H1 (cell line): ENCODE results near the gene TUBA4B. TPM values are rescaled to one million over a fixed set of nuclear protein-coding genes. Genes with fewer than 3 reads are reported as not detected.

Experiments
- ASH2L ChIP-seq: fragments of 200-600, 300-600 bp; sonication (generic); IDR thresholded peaks from one replicate; pipeline ENCODE4 v1.7.1; 2017; ENCODE audit warnings: low read length
- ATF3 ChIP-seq: IDR thresholded peaks from 2 replicates; pipeline ENCODE4 v1.6.1; 2011; ENCODE audit warnings: low read depth, mild to moderate bottlenecking, low read length; ENCODE audit not compliant: insufficient read depth
- BACH1 ChIP-seq: IDR thresholded peaks from 2 replicates; pipeline ENCODE4 v1.6.1; 2012; ENCODE audit warnings: low read length, improper control_type of control experiment
- BCL11A ChIP-seq, 2 experiments: IDR thresholded peaks; one replicate each; pipeline ENCODE4 v1.6.1; 2011; ENCODE audit warnings: low read depth in 2 of 2, low read length in 2 of 2, mild to moderate bottlenecking in 2 of 2
- CTBP2 ChIP-seq: IDR thresholded peaks from 2 replicates; pipeline ENCODE4 v1.7.0; 2011; ENCODE audit warnings: borderline replicate concordance, mild to moderate bottlenecking, moderate library complexity, mixed read lengths, low read length; ENCODE audit not compliant: insufficient read depth, insufficient read length
- FOSL1 ChIP-seq: IDR thresholded peaks from 2 replicates; pipeline ENCODE4 v1.6.1; 2011; ENCODE audit warnings: mild to moderate bottlenecking, low read depth, low read length, moderate library complexity; ENCODE audit not compliant: insufficient read depth
- GTF2F1 ChIP-seq: IDR thresholded peaks from 2 replicates; pipeline ENCODE4 v1.6.1; 2012; ENCODE audit warnings: low read depth, low read length, improper control_type of control experiment, borderline replicate concordance
- HDAC6 ChIP-seq: IDR thresholded peaks from one replicate; pipeline ENCODE4 v1.7.1; 2012; ENCODE audit warnings: low read depth, mild to moderate bottlenecking, inconsistent platforms, low read length, moderate library complexity
- KDM1A ChIP-seq: fragments of 200-600, 300-600 bp; sonication (generic); IDR thresholded peaks from 2 replicates; pipeline ENCODE4 v1.7.1; 2016; ENCODE audit warnings: mild to moderate bottlenecking, low read length, borderline replicate concordance
- POLR2A ChIP-seq, 2 experiments: IDR thresholded peaks; 1 replicate in 1 of 2; 2 replicates in 1 of 2; pipeline ENCODE4 v1.6.1; 2011; ENCODE audit warnings: low read depth in 2 of 2, low read length in 2 of 2, mild to moderate bottlenecking in 2 of 2; ENCODE audit errors: control extremely low read depth in 1 of 2
- SAP30 ChIP-seq: fragments of 300-600 bp; sonication (generic); IDR thresholded peaks from 2 replicates; pipeline ENCODE4 v1.7.1; 2012; ENCODE audit warnings: low read length, moderate library complexity, mild to moderate bottlenecking, inconsistent platforms; ENCODE audit not compliant: insufficient read depth, insufficient replicate concordance
- SP1 ChIP-seq: IDR thresholded peaks from 2 replicates; pipeline ENCODE4 v1.6.1; 2011; ENCODE audit warnings: low read depth, low read length
- SRF ChIP-seq: IDR thresholded peaks from 2 replicates; pipeline ENCODE4 v1.6.1; 2011; ENCODE audit warnings: mild to moderate bottlenecking, low read depth, low read length, moderate library complexity
- SUZ12 ChIP-seq: fragments of 200-600 bp; sonication (generic); IDR thresholded peaks from 2 replicates; pipeline ENCODE4 v1.6.1; 2012; ENCODE audit warnings: mild to moderate bottlenecking, inconsistent platforms, low read length, moderate library complexity, mixed read lengths
- TEAD4 ChIP-seq: IDR thresholded peaks from 2 replicates; pipeline ENCODE4 v1.6.1; 2012; ENCODE audit warnings: low read depth, low read length, inconsistent platforms, mixed read lengths
- polyA plus RNA-seq, 7 experiments: library from polyadenylated mRNA; depleted of rRNA in 3 of 7; stranded (reverse) in 5 of 7; unstranded in 2 of 7; fragments of >200 nt in 5 of 7; fragments of 200-250 nt in 2 of 7; gene quantifications; 1 replicate in 5 of 7; 2 replicates in 1 of 7; 4 replicates in 1 of 7; pipeline versions ENCODE4 v1.2.1 to v1.2.3, GENCODE V29; 2011 to 2013; ENCODE audit warnings: missing spikeins in 2 of 7, mixed read lengths in 2 of 7
- total RNA-seq: library from RNA; stranded (reverse); fragmentation: NEBNext Ultra II Directional; extraction: Animal tissue kit (Norgen Biotek cat#: 25700); gene quantifications from 2 replicates; pipeline ENCODE4 v1.2.1, GENCODE V29; 2021
- TF ChIP-seq, protein P1 (sequence below): IDR thresholded peaks from 2 replicates; pipeline ENCODE4 v1.6.1; 2012; ENCODE audit warnings: low read length, inconsistent platforms
- TF ChIP-seq, protein P2 (sequence below): IDR thresholded peaks from 2 replicates; pipeline ENCODE4 v1.6.1; 2011; ENCODE audit warnings: low read length, improper control_type of control experiment

TUBA4B gene
- total and polyA plus RNA-seq, 2 of the 8 experiments (the other 6 are each of a cell fraction or from before 2014, with no cell fraction given) = 0.08 to 0.24 TPM

DNA sequence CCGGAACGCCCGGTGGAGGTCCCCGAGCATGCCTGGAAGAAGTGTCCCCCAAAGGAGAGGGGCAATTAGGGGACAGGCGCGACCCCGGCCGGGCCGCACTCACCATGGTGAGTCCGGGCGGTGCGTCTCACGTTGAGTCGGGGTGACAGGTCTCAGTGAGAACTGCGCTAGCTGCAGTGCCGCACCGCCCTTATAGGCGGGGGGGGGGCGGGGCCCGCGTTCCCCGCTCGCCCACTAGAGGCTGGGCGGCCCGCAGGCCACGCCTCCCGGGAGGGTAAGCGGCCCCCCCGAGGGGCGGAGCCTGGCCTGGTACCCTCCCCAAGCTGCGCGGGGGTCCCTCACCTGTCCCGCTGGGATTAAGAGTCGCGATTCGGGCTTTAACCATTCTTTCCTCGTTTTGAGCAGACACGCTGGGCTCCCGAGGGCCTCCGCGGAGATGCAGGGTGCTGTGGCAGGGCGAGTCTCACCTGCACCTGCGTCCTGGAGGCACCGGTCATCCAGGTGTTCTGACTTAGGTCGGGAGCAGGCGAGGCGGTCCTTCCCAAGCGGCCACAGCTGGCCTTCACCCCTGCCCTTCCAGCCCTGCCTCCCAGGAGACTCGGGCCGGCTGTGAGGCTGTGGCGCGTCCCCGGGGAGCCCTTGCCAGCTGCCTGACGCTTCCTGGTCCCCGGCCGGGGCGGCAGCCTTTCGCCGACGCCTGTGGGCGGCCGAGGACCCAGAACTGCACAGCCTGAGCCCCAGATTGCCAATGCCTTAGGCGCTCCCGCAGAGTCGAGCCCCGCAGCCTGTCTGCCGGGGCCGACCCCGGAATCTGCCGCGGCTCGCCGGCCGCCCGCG is 928 bp downstream of the TUBA4B start, which contains the start of gene TUBA4A (continued):
- TF ChIP-seq, protein P1, sequence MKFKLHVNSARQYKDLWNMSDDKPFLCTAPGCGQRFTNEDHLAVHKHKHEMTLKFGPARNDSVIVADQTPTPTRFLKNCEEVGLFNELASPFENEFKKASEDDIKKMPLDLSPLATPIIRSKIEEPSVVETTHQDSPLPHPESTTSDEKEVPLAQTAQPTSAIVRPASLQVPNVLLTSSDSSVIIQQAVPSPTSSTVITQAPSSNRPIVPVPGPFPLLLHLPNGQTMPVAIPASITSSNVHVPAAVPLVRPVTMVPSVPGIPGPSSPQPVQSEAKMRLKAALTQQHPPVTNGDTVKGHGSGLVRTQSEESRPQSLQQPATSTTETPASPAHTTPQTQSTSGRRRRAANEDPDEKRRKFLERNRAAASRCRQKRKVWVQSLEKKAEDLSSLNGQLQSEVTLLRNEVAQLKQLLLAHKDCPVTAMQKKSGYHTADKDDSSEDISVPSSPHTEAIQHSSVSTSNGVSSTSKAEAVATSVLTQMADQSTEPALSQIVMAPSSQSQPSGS = no peak
- TF ChIP-seq BCL11A (IDR thresholded peaks at IDR 0.05; ENCODE audit: low read depth in 2 of 2, low read length in 2 of 2) (no peak), ASH2L (peak; percentile 5), FOSL1 (no peak), ATF3 (no peak), SP1 (peak; percentile 76), CTBP2 (peak; percentile 35), BACH1 (peak; percentile 24; the same call in 1 of the 2 replicates), TEAD4 (no peak), HDAC6 (no peak), SUZ12 (peak; percentile 80; the same call in 1 of the 2 replicates), POLR2A (IDR thresholded peaks at IDR 0.05; ENCODE audit: control extremely low read depth in 1 of 2, low read depth in 2 of 2, low read length in 2 of 2) (peak in 1 of 2 experiments; percentile 66; a peak in 2 of 3 replicates), SAP30 (no peak), SRF (no peak), GTF2F1 (no peak), KDM1A (no peak)
- TF ChIP-seq, protein P2, sequence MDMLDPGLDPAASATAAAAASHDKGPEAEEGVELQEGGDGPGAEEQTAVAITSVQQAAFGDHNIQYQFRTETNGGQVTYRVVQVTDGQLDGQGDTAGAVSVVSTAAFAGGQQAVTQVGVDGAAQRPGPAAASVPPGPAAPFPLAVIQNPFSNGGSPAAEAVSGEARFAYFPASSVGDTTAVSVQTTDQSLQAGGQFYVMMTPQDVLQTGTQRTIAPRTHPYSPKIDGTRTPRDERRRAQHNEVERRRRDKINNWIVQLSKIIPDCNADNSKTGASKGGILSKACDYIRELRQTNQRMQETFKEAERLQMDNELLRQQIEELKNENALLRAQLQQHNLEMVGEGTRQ = no peak
